ENCODE results near the gene LMNTD2.

LMNTD2 gene, protein sequence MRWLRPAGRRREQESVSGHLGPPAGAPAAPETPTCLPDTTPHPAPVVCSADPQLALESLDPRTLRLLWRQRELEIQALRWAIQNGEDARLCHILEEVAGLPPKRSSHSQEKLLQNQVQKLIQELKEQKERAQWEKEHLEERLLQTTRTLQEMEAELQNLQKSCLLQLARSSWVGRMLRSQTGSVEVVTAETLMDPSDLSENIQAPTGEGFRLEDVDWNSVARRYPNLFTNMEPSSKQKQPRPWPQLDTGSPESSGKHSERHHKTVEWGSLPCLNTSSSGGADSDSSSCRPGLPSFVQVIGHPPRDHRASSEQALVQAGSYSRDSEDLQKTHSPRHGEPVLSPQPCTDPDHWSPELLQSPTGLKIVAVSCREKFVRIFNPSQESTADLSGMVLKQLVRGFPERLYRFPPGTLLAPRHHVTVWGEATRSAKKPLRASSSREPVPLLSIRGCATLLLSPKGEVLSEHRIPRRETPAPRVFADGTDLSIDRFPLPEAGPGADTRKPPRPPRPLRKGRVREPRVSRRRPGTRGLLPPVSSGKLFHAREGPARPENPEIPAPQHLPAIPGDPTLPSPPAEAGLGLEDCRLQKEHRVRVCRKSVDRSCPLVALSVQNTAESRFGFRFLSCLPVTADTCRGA

DNA sequence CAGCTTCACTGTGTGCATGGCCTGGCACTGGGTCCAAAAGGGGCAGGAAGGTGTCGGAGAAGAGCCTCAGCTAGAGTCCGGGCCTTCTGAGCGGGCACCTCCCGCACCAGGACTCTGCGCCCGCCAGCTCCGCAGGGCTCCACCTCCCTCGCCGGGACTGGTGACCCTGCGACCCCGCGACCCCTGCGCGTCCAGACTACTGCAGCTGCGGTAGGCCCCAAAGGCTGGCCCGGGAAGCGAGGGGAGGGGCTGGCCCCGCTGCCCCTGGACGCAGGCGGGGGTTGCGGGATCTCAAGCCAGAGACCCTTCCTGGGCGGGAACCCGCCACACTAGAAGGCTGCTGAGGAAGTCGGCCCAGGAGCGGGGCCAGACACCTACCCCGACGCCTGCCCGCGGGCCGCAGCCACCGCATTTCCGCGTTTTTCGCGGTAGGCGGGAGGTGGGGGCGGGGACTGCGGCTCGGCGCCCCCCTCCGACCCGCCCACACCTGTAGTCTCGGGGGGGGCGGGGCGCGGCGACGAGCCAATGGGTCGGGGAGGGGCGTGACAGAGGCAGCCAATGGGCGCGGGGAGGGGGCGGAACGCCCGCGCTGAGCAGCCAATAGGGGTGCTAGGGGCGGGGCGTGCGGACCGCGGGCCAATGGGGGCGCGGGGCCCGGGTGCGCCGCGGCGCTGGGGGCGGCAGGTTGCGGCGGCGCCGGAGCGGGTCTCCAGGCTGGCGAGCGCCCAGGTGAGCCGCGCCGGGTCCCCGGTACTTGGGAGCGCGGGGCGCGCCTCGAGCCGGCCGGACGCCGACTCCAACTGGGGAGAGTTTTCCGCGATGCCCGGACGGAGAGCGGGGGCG, at the start of gene LMNTD2, which contains the start of gene RASSF7:
Gene LMNTD2 (minus strand): TSS at position 434 of the 843 bp plus-strand sequence. CDS start 22 bp downstream, at position 412.
Gene RASSF7 (plus strand): TSS at position 666 of the 843 bp plus-strand sequence. CDS start 799 bp downstream, outside the sequence.
- DNase-seq: peak; percentile 29

DNA sequence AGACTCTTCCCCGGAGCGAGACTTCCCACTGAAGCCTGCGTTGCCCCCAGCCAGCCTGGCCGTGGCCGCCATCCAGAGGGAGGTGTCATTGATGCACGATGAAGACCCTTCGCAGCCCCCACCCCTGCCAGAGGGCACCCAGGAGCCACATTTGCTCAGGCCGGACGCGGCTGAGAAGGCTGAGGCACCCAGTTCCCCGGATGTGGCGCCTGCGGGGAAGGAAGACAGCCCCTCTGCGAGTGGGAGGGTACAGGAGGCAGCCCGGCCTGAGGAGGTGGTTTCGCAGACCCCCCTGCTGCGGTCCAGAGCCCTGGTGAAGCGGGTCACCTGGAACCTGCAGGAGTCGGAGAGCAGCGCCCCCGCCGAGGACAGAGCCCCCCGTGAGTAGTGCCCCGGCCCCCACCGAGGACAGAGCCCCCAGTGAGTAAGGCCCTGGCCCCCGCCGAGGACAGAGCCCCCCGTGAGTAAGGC, 48.8 kb upstream of the LMNTD2 start:
- no peak for DNase-seq

DNA sequence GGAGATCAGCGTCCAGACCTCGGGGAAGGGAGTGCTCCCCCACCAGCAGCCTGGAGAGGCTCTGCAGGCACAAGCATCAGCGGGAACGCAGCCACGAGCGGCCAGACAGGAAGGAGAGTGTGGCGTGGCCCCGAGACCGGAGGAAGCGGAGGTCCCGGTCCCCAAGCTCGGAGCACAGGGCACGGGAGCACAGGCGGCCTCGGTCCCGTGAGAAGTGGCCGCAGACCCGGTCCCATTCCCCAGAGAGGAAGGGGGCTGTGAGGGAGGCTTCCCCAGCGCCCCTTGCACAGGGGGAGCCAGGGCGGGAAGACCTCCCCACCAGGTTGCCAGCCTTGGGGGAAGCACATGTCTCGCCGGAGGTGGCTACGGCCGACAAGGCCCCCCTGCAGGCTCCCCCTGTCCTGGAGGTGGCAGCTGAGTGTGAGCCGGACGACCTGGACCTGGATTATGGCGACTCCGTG, 48.3 kb upstream of the LMNTD2 start:
- no peak for DNase-seq

DNA sequence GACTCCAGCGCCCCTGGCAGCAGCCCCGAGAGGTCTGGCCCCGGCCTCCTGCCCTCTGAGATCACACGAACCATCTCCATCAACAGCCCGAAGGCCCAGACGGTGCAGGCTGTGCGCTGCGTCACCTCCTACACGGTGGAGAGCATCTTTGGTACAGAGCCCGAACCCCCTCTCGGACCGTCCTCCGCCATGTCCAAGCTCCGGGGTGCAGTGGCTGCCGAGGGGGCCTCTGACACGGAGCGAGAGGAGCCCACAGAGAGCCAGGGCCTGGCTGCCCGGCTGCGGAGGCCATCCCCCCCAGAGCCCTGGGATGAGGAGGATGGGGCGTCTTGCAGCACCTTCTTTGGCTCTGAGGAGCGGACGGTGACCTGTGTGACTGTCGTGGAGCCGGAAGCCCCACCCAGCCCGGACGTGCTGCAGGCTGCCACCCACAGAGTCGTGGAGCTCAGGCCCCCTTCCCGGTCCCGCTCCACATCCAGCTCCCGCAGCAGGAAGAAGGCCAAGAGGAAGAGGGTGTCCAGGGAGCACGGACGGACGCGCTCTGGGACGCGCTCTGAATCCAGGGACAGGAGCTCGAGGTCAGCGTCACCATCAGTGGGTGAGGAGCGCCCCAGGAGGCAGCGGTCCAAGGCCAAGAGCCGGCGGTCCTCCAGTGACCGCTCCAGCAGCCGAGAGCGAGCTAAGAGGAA, 47.6 kb upstream of the LMNTD2 start:
- no peak for DNase-seq

DNA sequence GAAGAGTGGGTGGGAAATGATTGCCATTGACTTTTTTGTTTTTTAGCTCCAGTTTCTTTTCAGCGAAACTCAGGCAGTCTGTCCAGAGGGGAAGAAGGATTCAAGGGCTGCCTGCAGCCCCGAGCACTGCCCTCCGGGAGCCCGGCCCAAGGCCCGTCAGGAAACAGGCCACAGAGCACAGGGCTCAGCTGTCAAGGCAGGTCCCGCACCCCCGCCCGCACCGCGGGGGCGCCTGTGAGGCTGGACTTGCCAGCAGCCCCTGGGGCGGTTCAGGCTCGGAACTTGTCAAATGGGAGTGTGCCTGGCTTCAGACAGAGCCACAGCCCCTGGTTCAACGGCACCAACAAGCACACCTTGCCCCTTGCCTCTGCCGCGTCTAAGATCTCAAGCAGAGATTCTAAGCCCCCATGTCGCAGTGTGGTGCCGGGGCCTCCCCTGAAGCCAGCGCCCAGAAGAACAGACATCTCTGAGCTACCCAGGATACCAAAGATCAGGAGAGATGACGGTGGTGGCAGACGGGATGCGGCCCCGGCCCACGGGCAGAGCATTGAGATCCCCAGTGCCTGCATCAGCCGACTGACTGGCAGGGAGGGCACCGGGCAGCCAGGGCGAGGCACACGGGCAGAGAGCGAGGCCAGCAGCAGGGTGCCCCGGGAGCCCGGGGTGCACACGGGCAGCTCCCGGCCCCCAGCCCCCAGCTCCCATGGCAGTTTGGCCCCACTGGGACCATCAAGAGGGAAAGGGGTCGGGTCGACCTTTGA, 46.7 kb upstream of the LMNTD2 start:
- DNase-seq: no peak

DNA sequence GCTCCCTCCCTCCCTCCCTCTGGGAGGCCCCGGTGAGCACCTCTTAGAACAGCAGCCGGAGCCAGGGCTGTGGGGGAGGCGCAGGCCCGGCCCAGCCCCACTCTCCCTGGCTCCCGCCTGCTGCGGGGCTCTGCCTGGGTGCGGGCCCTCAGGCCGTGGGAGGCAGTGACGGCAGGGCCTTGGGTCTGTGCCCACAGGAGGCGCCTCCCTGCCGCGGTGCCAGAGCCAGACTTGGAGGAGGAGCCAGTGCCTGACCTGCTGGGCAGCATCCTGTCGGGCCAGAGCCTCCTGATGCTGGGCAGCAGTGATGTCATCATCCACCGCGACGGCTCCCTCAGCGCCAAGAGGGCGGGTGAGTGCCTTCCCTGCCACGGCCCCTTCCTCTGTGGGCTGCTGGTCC, 45.7 kb upstream of the LMNTD2 start:
- DNase-seq: no peak

DNA sequence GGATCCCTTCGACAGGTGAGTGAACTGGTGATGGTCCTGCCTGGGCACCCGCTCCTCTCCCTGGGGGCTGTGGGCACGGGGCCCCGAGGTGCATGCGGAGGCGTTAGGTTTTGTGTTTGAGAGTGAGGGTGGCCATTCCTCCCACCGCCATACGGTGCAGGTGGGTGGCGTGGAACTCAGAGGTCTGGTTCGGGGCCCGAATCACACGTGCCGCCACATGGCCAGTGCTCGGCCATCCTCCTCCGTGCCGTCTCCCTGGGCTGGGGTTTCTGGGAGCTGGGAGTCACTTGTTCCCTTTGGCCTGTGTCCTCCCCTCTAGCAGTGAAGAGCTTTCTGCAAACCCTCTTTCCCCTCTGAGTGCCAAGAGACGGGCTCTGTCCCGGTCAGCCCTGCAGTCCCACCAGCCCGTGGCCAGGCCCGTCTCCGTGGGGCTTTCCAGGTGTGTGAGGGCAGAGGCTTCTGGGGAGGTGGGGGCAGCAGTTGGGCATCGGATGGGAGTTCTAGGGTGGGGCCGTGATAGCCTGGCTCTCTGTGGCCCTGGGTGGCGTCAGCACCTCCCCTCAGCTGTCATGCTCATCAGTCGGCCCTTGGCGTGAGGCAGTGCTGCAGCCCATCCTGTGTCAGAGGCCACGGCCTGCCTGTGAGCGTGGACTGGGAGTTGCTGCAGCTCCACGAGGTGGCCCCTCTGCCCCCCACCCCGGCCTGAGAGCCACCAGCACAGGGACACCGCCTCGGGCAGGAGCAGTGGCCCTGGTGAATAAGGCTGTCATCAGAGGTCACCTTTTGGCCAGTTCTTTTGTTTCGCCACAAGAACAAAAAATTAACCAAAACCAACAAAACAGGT, 45.0 kb upstream of the LMNTD2 start:
- DNase-seq: no peak

DNA sequence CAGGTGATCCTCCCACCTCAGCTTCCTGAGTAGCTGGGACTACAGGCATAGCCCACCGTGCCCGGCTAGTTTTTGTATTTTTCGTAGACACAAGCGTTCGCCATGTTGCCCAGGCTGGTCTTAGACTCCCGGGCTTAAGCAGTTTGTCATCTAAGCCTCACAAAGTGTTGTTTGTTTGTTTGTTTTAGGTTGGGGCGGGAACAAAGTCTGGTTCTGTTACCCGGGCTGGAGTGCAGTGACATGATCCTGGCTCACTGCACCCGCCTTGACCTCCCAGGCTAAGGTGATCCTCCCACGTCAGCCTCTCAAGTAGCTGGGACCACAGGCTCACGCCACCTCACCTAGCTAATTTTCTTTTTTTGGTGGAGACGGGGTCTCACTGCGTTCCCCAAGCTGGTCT, 42.6 kb upstream of the LMNTD2 start:
- DNase-seq: no peak

DNA sequence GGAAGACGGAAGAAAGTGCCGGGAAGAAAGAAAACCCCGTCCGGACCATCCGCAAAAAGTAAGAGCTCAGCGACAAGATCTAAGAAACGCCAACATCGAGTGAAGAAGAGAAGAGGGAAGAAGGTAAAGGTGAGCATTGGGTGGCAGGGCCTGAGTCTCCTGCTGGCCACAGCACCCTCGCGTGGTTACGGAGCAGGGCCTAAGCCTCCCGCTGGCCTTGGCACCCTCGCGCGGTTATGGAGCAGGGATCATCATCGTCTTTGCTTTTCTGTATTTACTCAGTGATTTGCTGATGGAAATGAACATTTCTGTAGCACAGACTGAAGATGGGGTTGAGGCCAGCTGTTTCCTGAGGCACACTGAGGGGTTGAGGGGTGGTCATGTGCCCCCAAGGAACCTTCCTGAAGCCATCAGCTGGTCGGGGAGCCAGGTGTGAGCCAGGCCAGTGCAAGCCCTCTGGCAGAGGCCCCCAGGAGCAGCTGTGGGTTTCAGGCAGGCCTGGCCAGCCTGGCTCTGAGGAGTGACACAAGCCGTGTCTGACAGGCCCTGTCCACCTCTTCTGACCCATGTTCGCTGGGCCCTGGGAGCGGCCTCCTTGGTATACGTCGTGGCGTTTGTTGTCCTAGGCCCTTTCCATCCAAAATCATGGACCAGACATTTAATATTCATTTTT, 41.2 kb upstream of the LMNTD2 start:
- no peak for DNase-seq

DNA sequence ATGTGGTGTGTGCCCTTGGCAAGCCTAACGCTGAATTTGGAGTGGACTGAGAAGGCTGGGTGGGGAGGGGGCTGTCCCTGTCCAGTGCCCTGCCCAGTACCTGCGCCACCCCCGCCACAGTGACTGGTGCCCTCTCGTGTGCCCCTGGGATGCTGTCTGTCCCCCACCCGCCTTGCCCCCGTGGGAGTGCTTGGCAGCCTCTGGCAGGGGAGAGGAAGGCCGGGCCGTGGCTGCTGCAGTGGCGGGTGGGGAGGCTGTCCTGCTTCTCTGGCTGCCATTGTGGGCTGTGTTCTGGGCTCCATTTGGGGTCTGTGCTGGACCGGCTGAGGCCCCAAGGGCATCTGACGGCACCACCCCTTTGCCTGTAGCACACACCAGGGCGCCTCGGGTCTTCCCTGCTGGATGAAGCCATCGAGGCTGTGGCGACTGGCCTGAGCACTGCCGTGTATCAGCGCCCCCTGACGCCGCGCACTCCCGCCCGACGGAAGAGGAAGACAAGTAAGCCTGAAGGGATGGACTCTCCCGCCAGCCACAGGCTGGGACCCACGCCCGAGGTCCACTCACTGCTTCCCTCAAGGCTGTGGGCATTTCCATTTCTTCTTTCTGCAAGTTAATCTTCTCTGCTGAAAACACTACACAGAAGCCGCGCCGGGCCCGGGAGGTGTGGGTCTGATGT, 37.6 kb upstream of the LMNTD2 start:
- DNase-seq: no peak

DNA sequence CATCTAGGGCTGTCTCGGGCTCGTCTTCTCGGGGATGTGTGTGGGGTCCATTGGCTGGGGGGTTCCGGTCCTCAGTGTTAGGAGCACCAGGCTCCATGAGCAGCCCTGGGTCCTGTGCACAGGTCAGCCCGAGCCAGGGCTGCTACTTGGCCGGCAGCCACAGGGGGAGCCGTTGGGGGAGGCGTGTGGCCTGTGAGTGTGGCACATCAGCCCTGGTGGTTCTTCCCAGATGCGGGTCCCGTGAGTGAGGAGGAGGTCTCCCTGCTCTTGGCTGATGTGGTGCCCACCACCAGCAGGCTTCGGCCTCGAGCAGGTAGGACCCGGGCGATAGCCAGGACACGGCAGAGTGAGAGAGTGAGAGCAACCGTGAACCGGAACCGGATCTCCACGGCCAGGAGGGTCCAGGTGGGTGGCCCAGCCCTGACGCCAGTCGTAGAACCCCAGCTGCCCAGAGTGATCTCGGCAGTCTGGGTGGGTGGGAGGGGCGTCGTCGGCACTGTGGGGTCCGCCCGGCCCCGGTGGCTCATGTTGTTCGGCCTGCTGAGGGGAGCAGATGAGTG, 36.7 kb upstream of the LMNTD2 start:
- DNase-seq: no peak

DNA sequence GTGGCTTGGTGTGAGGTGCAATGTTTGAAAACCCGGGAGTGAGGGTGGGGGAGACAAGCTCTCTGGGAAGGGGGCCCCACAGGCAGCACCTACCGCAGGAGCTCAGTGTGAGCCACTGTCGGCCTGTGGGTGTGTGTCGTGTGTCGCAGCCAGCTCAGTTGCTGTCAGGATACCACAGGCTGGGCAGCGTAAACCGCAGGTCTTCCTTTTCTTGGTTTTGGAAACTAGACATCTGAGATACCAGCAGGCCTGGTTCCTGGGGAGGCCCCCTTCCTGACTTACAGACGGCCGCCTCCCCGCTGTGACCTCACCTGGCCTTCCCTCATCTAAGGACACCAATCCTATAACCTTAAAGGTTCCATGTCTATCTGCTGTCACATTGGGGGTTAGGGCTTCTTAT, 35.8 kb upstream of the LMNTD2 start:
- DNase-seq: no peak

DNA sequence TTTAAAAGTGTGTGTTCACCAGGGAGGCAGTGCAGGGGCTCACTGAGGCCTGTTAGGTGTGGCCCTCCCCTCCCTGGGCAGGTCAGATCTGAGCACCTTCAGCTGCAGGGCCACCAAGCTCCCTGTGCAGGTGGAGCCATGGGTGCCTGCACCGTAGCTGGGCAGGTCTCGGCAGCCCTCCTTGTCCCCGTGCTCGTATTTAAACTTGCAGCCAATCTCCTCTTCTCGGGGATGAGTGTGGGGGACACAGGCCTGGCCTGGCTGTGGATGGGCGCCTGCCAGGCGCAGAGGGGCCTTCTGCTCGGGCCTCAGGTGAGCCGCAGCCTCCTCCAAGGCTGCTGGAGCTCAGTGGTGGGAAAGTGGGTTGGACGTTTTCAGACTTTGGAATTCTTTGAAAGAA, 34.9 kb upstream of the LMNTD2 start:
- no peak for DNase-seq

DNA sequence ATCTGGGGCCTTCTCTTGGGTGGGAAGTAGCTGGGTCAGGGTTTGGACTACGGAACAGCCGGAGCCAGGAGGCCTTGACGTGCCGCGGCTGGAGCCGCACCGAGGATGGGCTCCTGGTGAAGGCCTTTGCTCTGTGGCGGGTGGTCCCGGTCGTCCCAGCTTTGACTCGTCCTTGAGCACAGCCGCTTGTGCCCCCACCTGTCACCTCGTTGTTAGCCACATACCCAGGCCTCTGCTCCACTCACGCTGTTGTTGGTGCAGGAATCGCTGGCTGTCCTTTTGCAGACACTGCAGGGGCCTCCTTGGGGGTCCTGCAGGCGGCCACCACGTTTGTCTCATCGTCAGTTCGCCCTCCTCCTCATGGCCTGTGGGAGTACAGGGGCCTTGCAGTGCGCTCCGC, 32.8 kb upstream of the LMNTD2 start:
- no peak for DNase-seq

DNA sequence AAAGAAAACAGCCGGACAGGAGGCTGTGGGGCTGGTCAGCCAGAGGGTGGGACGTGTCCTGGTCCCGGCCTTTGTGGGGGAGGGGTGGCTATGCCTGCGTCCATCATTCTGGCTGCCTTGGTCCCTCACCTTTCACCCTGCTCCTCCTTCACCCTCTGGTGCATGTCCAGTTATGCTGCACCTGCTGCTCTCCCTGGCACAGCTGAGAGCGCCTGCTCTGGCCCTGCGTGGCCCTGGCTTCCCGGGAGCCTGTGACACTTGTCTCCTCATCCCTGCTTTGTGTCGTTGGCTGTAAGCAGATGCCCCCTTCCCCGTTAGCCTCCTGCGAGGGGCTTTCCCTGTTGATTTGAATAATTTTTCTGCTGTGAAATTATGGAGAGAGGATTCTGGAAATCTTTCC, 32.4 kb upstream of the LMNTD2 start:
- no peak for DNase-seq

DNA sequence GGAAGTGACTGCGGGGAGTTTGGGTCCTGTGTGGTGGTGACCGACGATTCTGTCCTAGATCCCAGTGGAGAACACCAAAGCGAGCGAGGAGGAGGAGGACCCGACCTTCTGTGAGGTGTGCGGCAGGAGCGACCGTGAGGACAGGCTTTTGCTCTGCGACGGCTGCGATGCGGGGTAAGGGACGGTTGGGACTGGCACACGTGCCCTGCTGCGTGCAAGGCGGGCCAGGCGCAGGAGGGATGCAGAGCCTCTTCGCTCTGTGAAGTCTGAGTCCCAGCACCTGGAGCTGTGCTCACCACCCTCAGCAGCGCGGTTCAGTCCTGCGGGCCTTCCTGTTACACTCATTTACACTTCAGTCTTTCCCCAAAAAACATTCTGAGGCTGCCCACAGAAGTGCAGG, 32.0 kb upstream of the LMNTD2 start:
- DNase-seq: no peak

DNA sequence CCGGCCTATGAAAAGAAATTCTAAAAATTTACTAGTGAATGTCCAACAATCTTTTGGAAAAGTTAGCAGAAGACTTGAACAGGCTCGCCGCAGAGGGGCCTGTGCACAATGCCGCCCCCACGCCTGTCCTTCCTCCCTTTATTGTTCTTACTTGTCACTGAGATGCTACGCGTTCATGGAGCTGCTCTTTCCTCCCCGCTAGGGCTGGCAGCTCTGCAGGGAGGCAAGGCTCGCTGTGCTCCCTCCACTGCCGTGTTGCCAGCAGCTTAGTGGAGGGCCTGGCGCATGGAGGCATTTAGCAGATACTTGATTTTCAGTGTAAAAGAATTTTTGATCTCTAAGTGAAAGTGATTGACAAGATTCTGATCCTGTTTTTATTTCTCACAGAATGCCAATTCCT, 30.5 kb upstream of the LMNTD2 start:
- DNase-seq: no peak

DNA sequence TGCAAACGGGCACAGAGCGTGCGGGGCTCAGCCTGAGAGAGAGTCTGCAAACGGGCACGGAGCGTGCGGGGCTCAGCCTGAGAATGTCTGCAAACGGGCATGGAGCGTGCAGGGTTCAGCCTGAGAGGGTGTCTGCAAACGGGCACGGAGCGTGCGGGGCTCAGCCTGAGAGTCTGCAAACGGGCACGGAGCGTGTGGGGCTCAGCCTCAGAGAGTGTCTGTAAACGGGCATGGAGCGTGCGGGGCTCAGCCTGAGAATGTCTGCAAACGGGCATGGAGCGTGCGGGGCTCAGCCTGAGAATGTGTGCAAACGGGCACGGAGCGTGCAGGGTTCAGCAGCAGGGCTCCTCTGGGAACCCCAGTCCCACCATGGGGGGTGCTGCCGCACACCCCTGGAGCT, 29.3 kb upstream of the LMNTD2 start:
- DNase-seq: no peak

DNA sequence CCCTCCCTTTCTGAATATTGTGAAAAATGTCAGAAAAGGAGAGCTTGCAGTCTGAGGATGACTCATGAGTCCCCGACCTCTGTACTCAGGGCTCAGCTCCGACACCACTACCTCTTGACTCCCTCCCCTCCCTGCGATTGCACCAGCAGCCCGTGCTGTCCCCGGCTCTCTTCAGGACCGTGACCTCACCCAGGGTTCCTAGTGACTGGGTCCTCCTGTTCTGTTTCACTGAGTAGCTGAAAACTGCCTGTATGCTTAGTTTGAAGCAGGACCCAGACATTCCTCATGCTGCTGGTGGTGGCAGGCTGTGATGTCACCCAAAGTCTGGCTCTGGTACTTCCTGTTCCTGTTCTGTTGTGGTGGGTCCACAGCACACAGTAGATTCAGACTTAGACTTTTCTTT, 27.4 kb upstream of the LMNTD2 start:
- no peak for DNase-seq

Measured in DMS79 (cell line).